Memory B cell (primary cell): Measurements from ENCODE around the gene CAMKMT.
"Not testable (repeated sequence)": the region's sequence is repeated elsewhere in the genome, so short reads cannot be mapped to it uniquely, and the experiment has no call there.

Source experiments
- ATAC-seq: fragments of 150-1000 bp; cut with Tn5 transposase; 2 replicates; pipeline ENCODE4 v1.10.0; 2021; ENCODE audit warnings: low read depth, mild to moderate bottlenecking, moderate library complexity
- DNase-seq, 2 donors: peaks; one replicate each; pipeline ENCODE4 v3.0.0; 2022; ENCODE audit warnings: low spot score in 2 of 2
- H3K27ac Mint-ChIP-seq: one replicate; pipeline ENCODE4 v1.8.0; 2022; ENCODE audit warnings: mild to moderate bottlenecking, moderate library complexity, mixed read lengths
- H3K27me3 Mint-ChIP-seq: one replicate; pipeline ENCODE4 v1.8.0; 2022; ENCODE audit warnings: mixed read lengths
- H3K36me3 Mint-ChIP-seq: one replicate; pipeline ENCODE4 v1.8.0; 2022; ENCODE audit warnings: mild to moderate bottlenecking, mixed read lengths
- H3K4me1 Mint-ChIP-seq: one replicate; pipeline ENCODE4 v1.8.0; 2022; ENCODE audit warnings: mixed read lengths
- H3K4me3 Mint-ChIP-seq: one replicate; pipeline ENCODE4 v1.8.0; 2022; ENCODE audit warnings: mild to moderate bottlenecking, moderate library complexity, mixed read lengths
- H3K9me3 Mint-ChIP-seq: one replicate; pipeline ENCODE4 v1.8.0; 2022; ENCODE audit warnings: mixed read lengths

The CAMKMT gene

DNA sequence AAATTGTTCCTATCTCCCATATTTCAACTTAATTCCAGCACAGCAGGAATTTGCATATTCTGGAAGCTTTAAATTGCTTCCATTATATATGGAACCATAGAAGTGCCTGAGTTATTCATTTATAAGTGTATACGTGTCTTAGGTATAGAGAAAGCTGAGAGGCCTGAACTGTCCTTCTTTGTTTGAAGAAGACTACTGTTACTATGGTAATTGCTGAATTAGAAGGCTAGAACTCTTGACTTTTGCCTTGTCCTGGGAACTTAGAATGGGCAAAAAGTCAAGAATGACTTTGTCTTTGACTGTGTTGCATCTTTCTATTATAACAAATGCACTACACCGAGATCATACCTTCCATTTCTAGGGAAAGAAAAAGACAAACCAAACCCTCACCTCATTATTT, 15.7 kb downstream of the CAMKMT start:
- H3K27me3 Mint-ChIP-seq: no peaks in the 10 kb centered on the region
- DNase-seq: no peak
- ATAC-seq: no peak
- H3K4me3 Mint-ChIP-seq: no peak overlapping the region
- H3K9me3 Mint-ChIP-seq: no peaks in the 10 kb centered on the region
- no peak overlapping the region for H3K27ac Mint-ChIP-seq
- no peaks in the 10 kb centered on the region for H3K4me1 Mint-ChIP-seq
- H3K36me3 Mint-ChIP-seq: peaks cover 12% of the 10 kb centered on the region

DNA sequence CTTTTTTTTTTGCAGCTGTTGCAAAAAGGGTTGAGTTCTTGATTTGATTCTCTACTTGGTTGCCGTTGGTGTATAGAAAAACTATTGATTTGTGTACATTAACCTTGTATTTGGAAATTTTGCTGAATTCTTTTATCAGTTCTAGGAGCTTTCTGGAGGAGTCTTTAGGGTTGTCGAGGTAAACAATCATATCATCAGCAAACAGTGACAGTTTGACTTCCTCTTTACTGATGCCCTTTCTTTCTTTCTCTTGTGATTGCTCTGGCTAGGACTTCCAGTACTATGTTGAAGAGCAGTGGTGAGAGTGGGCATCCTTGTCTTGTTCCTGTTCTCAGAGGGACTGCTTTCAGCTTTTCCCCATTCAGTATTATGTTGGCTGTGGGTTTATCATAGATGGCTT, 23.5 kb downstream of the CAMKMT start:
- not testable (repeated sequence) for H3K27me3 Mint-ChIP-seq, H3K27ac Mint-ChIP-seq, ATAC-seq, H3K9me3 Mint-ChIP-seq, H3K4me3 Mint-ChIP-seq, DNase-seq
- H3K36me3 Mint-ChIP-seq: peaks cover 29% of the 10 kb centered on the region
- H3K4me1 Mint-ChIP-seq: peaks cover 17% of the 10 kb centered on the region

DNA sequence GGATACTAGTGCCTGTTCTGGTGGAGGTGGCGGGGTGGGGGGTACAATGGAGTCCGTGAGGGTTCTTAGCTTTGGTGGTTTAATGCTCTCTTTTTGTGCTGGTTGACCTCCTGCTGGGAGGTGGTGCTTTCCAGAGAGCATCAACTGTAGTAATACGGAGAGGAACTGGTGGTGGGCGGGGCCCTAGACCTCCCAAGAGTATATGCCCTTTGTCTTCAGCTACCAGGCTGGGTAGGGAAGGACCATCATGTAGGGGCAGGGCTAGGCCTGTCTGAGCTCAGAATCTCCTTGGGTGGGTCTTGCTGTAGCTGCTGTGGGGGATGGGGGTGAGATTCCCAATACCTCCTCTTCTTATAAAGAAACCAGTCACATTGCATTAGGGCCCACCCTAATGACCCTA, 27.1 kb downstream of the CAMKMT start:
- H3K9me3 Mint-ChIP-seq: peaks cover 8% of the 10 kb centered on the region
- no peak overlapping the region for H3K27ac Mint-ChIP-seq
- H3K36me3 Mint-ChIP-seq: peaks cover 21% of the 10 kb centered on the region
- H3K27me3 Mint-ChIP-seq: no peaks in the 10 kb centered on the region
- ATAC-seq: peak; percentile 31
- peaks cover 17% of the 10 kb centered on the region for H3K4me1 Mint-ChIP-seq
- no peak overlapping the region for H3K4me3 Mint-ChIP-seq
- no peak for DNase-seq

DNA sequence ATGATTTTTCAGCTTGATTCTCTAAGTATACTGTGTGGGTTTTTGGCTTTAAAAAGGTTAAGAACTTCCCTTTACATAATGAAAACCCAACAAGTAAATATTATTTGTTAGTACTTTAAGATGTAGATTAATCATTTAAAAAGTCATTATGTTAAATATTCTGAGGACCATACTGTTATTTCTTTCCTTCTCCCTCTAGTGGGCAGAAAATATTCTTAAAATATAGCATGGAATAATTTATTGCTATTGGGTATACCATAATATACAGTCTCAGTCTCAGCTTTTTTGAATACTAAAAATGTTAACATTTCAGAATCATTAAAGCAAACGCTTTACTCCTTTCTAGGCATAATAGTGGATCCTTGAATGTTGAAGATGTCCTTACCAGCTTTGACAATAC, 28.1 kb downstream of the CAMKMT start:
- peaks cover 17% of the 10 kb centered on the region for H3K36me3 Mint-ChIP-seq
- no peak overlapping the region for H3K27ac Mint-ChIP-seq
- ATAC-seq (no peak), DNase-seq (no peak)
- peaks cover 17% of the 10 kb centered on the region for H3K4me1 Mint-ChIP-seq
- peaks cover 8% of the 10 kb centered on the region for H3K9me3 Mint-ChIP-seq
- H3K27me3 Mint-ChIP-seq: no peaks in the 10 kb centered on the region
- no peak overlapping the region for H3K4me3 Mint-ChIP-seq

DNA sequence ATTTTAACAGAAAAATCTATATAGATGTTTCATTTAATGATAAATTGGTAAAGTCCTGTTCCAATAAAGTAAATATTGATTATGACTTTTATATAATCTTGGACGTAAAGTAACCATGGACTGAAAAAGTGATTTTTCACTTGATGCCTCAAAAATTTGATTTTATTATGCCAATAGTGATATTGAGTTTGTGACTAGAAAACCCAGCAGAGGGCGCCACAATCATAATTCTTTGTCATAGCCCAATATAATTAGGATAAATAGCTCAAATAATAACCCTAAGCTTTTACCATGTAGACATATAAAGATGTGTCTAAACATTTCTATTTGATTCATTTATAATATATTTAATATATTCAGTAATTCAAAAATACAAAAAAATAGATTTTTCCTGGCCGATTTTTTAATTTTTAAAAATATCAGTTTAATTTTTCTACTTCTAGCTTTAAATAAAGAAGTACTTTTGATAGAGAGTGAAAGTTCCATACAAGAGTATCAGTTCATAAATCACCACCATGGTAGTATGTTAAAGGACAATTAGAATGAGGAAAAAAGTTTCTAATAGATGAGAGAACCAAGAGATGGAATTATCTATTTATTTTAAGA, 30.7 kb downstream of the CAMKMT start:
- Mint-ChIP-seq H3K36me3 (peaks cover 9% of the 10 kb centered on the region), H3K27me3 (no peaks in the 10 kb centered on the region), H3K9me3 (peaks cover 1% of the 10 kb centered on the region), H3K4me3 (no peak overlapping the region), H3K4me1 (peaks cover 6% of the 10 kb centered on the region), H3K27ac (no peak overlapping the region)
- DNase-seq: peak; percentile 43 to 44
- ATAC-seq: no peak

DNA sequence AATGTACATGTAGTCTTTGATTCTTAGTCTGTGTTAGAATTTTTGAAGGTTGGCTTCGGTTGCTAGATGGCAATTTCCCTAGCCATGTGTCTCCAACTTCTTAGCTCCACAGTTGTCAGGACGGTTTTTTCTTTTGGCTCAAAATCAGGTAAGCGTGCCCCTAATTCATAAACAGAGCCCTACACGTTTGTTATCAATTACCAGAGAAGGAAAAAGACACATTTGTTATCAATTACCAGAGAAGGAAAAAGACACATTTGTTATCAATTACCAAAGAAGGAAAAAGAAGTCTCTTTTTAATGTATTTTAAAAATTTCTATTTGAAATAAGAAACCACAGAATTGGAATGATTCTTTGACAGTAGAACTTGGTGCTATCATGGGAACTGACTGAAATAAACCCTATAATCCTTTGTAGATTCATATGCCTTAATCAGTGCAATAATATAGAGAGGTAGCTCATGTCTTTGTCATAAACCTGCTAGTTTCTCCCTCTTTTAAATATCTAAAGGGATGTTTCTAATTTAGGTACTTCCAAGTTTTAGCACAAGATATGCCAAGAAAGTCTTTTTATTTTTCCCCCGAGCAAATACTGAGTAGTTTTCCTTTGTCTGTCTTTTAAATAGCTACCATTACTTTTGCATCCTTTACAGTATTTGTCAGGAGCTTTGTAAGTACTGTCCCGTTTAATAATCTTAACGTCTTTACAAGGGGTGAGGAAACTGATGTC, 35.9 kb downstream of the CAMKMT start:
- Mint-ChIP-seq H3K27me3 (no peaks in the 10 kb centered on the region), H3K4me3 (no peak overlapping the region), H3K9me3 (no peaks in the 10 kb centered on the region), H3K4me1 (no peaks in the 10 kb centered on the region), H3K36me3 (no peaks in the 10 kb centered on the region), H3K27ac (peak overlapping the region; percentile 41)
- DNase-seq (no peak), ATAC-seq (no peak)

DNA sequence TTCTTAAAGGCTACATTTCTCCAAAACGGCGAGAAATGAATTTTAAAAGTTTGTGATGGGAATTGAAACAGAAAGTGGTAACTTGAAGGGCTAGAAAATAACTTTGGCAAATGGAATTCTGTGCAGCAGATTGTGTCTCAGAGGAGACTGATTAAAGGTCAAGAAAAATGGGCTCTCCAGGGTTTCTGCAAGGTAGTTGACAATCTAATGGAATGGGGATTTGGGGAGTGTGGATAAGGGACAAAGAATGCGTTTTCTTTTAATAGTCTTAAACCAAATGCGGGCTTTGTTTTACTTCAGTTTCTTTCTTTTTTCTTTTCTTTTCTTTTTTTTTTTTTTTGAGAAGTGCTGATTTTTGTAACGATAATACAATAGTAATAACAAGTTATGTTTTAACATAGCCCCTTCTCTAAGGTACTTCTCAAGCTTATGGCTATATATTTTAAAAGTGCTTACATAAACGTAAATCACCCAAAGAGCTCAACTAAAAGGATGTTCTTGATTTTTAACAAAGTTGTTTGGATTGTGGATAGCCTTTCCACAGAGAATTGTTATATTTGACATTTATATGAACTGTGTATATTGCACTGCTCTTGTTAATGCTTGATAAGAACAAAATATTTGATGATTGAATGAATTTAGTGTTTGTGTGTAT, 36.6 kb downstream of the CAMKMT start:
- no peaks in the 10 kb centered on the region for H3K9me3 Mint-ChIP-seq
- DNase-seq (no peak), ATAC-seq (no peak)
- H3K27ac Mint-ChIP-seq: no peak overlapping the region
- peaks cover under 1% of the 10 kb centered on the region for H3K36me3 Mint-ChIP-seq
- H3K4me3 Mint-ChIP-seq: no peak overlapping the region
- no peaks in the 10 kb centered on the region for H3K4me1 Mint-ChIP-seq
- H3K27me3 Mint-ChIP-seq: no peaks in the 10 kb centered on the region

DNA sequence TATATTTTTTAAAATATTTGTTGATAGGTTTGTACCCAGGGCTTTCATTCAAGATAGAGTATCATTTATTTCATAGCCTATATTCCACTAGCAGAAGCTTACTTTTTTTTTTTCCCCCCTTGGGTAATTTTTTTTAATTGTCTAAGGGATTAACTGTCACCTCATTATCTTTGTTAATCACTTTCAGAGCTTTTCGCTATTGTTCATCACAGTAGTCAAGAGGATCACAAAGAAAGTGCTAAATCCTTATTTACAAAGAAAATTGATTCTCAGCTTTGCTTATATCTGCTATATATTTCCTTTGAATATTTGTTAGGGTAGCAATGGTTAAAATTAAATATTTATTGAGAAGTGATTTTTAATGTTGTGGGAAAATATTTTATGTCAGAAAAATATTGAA, 59.0 kb downstream of the CAMKMT start:
- no peak overlapping the region for H3K4me3 Mint-ChIP-seq
- ATAC-seq: no peak
- H3K4me1 Mint-ChIP-seq: no peaks in the 10 kb centered on the region
- H3K9me3 Mint-ChIP-seq: no peaks in the 10 kb centered on the region
- no peak overlapping the region for H3K27ac Mint-ChIP-seq
- no peaks in the 10 kb centered on the region for H3K27me3 Mint-ChIP-seq
- peaks cover 14% of the 10 kb centered on the region for H3K36me3 Mint-ChIP-seq
- no peak for DNase-seq

DNA sequence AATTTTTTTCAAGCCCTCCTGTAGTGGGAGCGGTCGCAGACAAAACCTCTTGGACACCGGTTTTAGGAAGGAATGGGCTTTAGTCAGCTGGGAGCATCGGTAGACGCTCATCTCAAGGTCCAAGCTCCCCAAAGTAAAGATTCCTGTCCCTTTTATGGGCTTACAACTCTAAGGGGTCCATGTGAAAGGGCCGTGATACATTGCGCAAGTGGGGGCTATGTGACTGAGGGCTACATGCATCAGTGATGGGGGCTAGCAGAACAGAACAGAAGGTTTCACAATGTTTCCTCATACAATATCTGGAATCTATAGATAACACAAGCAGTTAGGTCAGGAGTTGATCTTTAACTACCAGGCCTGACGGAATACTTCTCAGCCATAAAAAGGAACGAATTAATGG, 62.5 kb downstream of the CAMKMT start:
- H3K9me3 Mint-ChIP-seq: no peaks in the 10 kb centered on the region
- H3K4me3 Mint-ChIP-seq: no peak overlapping the region
- DNase-seq: no peak
- H3K36me3 Mint-ChIP-seq: peaks cover 9% of the 10 kb centered on the region
- ATAC-seq: no peak
- H3K4me1 Mint-ChIP-seq: no peaks in the 10 kb centered on the region
- H3K27ac Mint-ChIP-seq: no peak overlapping the region
- H3K27me3 Mint-ChIP-seq: no peaks in the 10 kb centered on the region

DNA sequence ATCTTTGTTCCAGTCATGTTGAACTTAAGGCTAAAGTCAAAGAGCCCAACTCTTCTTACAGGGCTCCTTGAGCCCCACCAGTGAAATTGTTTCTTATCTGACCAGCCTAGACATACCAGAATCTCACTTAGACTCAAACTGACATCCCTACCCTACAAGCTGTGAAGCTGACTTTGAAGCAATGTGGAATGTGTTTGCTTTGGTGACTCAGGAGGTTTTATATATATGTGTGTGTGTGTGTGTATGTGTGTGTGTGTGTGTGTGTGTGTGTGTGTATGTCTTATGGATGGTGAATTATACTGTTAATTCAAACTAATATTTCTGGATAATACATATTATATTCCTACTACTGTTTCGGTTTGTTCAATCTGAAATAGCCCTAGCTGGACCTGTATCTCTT, 67.3 kb downstream of the CAMKMT start:
- Mint-ChIP-seq H3K36me3 (peaks cover 9% of the 10 kb centered on the region), H3K27me3 (no peaks in the 10 kb centered on the region), H3K4me1 (peaks cover 4% of the 10 kb centered on the region), H3K9me3 (no peaks in the 10 kb centered on the region), H3K4me3 (no peak overlapping the region), H3K27ac (no peak overlapping the region)
- ATAC-seq (no peak), DNase-seq (no peak)

DNA sequence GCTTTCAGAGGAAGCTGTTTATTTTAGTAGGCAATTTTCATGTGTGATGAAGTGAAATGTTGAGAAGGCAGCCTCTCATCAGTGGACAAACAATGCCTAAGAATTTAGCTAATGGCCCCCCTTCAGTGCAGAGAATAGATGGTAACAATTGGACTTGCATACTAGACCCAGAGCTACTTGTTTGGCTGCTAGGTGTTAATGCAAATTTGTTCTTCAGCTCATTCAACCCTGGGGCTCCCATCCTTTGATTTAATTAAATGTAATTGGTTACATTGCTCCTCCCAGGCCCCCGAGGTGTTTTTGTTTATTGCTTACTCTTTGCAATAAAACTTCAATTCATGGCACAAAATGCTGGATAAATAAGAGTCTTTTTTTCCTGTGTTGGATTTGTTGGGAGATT, 68.6 kb downstream of the CAMKMT start:
- no peak for DNase-seq
- H3K4me1 Mint-ChIP-seq: peaks cover 4% of the 10 kb centered on the region

DNA sequence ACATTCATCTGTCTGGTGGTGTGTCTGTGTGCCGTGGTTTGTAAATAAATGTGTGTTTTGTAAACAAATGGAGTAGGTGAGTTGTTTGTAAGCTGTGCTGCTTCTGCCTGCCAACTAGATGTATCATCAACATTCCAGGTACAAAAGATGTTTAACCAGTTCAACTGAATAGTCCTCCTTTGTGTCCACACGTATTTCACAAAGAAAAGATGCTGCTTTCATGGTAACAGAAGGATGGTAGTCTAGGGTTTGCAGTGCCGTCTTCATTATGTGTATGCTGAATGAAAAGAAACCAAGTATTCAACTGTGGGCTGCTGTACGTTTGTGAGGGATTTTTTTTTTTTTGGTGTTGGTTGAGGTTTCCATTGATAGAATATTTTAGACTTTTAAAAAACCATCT, 72.1 kb downstream of the CAMKMT start:
- peaks cover 4% of the 10 kb centered on the region for H3K4me1 Mint-ChIP-seq
- H3K27ac Mint-ChIP-seq: no peak overlapping the region
- H3K27me3 Mint-ChIP-seq: no peaks in the 10 kb centered on the region
- DNase-seq: no peak
- no peaks in the 10 kb centered on the region for H3K9me3 Mint-ChIP-seq
- H3K4me3 Mint-ChIP-seq: no peak overlapping the region
- peaks cover 10% of the 10 kb centered on the region for H3K36me3 Mint-ChIP-seq
- ATAC-seq: no peak

More for the DNA sequence above, 68.6 kb downstream of the CAMKMT start:
- no peak overlapping the region for H3K4me3 Mint-ChIP-seq
- peaks cover 8% of the 10 kb centered on the region for H3K36me3 Mint-ChIP-seq
- H3K27ac Mint-ChIP-seq: no peak overlapping the region
- no peaks in the 10 kb centered on the region for H3K27me3 Mint-ChIP-seq
- no peak for ATAC-seq
- H3K9me3 Mint-ChIP-seq: no peaks in the 10 kb centered on the region

DNA sequence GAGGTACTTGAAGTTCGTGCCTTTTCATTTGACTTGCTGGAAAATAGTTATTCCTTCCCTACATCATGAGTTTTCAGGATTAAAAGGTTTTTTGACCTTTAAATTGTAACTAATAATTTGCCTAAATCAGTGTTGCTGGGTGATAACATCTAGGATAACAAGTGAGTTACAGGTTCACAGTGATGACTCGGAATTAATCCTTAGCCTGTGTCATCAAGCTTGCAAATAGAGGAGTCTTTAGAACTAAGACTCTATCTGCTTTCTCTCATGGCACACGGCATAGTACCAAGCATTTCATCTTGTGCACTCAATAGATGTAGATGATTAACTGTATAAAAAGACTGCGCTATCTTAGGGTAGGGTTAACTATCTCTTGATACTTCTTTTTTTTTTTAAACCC, 79.5 kb downstream of the CAMKMT start:
- DNase-seq: no peak
- Mint-ChIP-seq H3K4me3 (no peak overlapping the region), H3K27me3 (no peaks in the 10 kb centered on the region)

DNA sequence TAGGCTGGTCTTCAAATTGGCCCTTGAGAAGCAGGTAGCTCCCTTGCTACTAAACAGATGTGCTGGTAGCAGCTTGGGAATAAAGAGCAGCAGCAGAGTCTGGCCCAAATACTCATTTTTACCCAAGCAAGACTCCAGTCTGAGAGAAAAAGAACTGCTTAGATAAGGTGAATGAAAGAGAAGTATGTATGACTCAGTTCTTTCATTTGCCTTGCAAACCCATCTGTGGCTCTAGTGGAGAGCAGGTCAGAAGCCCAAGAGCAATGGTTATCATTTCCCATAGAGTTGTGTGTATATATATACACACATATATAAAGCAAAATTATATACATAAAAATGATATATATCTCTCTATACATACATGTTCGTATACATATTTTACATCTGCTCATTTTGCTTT, 80.3 kb downstream of the CAMKMT start:
- ATAC-seq (no peak), DNase-seq (no peak)
- H3K36me3 Mint-ChIP-seq: peaks cover 33% of the 10 kb centered on the region
- H3K27ac Mint-ChIP-seq: no peak overlapping the region
- no peaks in the 10 kb centered on the region for H3K4me1 Mint-ChIP-seq
- H3K9me3 Mint-ChIP-seq: peaks cover 3% of the 10 kb centered on the region
- H3K4me3 Mint-ChIP-seq: no peak overlapping the region
- H3K27me3 Mint-ChIP-seq: no peaks in the 10 kb centered on the region

More for the DNA sequence above, 79.5 kb downstream of the CAMKMT start:
- H3K9me3 Mint-ChIP-seq: peaks cover 3% of the 10 kb centered on the region
- H3K36me3 Mint-ChIP-seq: peaks cover 29% of the 10 kb centered on the region
- no peak overlapping the region for H3K27ac Mint-ChIP-seq
- ATAC-seq: no peak
- no peaks in the 10 kb centered on the region for H3K4me1 Mint-ChIP-seq
